GM18867 (cell line): ENCODE measurements around the gene CTSW.
A peak's percentile ranks its signal among the peaks of the same experiment; 100 is the strongest.

Source experiments
- ATAC-seq: cut with Tn5 transposase; IDR thresholded peaks from one replicate; pipeline ENCODE4 v1.9.1; 2021; ENCODE audit warnings: mild to moderate bottlenecking, moderate library complexity; ENCODE audit not compliant: unreplicated experiment

The CTSW gene

DNA sequence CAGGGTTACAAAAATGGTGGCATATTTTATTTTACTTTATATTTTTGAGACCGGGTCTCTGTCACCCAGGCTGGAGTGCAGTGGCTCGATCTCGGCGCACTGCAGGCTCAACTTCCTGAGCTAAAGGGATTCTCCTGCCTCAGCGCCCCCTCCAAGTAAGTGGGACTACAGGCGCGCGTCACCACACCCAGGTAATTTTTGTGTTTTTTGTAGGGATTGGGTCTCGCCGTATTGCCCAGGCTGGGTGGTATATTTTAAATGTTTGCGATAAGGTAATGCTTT lies 21.2 kb downstream of the CTSW start:
- no peak for ATAC-seq

DNA sequence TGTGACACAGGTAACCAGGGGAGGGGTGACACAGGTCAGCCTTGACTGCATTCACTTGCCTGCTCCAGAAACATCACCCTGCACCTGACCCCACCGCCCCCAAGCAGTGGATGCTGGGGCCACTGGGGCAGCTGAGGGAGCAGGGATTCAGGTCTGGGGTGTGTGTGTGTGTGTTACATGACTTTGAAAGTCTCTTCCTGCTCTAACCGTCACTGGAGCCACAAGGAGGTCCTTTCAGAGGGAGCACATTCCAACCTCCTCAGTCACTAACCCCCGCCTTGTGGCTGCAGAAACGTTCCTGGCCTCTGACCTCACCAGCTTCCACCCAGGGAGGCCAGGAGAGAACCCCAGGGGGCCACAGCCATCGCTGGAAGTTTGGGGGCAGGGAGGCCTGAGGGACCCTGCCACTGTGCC lies 23.4 kb downstream of the CTSW start:
- no peak for ATAC-seq

DNA sequence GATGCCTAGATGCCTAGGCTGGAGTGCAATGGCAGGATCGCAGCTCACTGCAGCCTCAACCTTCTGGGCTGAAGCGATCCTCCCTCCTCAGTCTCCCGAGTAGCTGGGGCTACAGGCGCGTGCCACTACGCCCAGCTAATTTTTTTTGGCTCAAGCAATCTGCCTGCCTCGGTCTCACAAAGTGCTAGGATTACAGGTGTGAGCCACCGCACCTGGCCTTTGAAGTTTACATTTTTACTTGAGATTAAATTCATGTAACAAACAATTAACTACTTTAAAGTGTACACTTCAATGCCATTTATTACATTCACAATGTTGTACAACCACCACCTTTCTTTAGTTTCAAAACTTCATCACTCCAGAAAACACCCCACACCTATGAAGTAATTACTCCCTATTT lies 24.1 kb downstream of the CTSW start:
- no peak for ATAC-seq

DNA sequence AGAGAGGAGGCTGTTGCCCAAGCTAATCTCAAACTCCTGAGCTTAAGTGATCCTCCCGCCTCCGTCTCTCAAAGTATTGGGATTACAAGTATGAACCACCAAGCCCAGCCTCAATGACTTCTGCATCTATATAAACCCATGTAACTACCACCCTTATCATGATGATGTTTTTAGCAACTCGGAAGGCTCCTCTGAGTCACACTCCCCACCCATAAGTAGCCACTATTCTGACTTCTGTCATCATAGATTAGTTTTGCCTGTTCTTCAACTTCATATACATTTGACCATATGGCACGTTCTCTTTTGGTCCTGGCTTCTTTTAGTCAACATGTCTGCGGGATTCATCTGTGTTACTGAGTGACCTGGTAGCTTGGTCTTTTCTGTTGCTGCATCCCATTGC lies 27.0 kb downstream of the CTSW start:
- no peak for ATAC-seq

DNA sequence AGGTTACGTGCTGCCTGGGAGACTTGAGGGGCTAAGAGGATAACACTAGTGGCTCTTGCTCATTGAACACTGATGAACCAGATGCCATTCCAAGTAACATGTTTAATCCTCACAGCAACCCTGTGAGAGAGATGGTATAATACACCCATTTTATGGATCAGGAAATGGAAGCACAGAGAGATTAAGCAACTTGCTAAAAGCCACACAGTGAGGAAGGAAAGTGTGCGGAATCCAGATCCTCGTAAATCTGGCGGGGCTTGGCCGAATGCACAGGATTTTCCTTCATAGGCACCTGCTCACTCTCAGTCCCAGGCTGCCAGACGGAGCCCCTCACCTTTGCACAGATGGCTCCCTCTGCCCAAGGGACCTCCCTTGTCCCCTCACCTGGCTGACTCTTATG lies 28.2 kb downstream of the CTSW start:
- no peak for ATAC-seq

DNA sequence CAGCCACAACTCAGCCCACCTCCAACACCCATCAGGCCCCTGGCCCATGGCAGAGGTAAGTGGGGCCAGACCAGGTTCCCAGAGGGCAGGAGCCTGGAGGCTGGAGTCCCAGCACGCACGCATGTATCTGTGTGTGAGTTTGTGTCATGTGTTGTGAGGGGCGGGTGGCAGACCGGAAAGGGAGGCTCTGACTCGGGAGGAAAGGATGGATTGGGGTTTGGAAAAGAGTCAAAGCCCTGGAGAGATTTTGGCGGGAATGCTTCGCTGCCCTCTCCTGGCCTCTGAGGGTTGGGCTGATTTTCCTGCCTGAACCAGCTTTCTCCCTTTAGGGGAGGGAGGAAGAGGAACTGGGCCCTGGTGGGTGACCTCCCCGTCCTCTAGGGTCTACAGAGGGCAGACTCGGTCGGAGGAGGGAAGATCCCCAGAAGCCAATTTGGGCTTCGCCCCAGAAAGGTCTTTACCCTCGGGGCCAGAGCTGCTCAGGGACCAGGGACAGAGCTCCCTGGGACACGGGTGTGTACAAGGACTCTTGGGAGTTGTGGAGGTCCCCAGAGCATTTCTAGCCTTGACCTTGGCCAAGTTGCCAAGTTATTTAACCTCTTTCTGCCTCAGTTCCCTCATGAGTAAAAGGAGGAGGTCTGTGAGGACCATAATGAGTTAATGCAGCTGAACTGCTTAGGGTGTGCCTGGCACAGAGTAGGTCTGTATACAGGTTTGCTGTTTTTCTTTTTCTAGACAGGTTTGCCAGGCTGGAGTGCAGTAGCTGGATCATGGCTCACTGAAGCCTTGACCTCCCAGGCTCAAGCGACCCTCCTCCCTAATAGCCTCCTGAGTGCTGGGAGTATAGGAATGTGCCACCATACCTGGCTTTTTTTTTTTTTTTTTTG lies 32.3 kb downstream of the CTSW start:
- ATAC-seq: no peak

DNA sequence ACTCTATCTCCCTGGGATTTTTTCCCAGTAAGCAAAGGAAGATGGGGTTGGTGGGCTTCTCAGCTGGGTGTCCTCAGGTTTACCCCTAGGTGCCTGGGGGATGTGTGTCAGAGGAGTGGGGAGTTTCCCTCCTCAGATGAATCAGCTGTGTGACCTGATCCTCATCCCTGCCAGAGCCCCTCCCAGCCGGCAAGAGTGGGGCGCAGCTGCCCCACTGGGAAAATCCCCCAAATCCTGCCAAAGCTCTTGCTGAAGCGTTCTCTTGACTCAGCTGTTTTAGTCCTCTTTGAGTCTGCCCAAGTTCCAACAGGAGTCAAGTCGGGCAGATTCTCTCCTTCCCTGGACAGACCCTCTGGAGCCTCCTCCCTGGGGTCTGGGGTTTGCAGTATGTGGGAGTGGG lies 33.2 kb downstream of the CTSW start:
- ATAC-seq: no peak

DNA sequence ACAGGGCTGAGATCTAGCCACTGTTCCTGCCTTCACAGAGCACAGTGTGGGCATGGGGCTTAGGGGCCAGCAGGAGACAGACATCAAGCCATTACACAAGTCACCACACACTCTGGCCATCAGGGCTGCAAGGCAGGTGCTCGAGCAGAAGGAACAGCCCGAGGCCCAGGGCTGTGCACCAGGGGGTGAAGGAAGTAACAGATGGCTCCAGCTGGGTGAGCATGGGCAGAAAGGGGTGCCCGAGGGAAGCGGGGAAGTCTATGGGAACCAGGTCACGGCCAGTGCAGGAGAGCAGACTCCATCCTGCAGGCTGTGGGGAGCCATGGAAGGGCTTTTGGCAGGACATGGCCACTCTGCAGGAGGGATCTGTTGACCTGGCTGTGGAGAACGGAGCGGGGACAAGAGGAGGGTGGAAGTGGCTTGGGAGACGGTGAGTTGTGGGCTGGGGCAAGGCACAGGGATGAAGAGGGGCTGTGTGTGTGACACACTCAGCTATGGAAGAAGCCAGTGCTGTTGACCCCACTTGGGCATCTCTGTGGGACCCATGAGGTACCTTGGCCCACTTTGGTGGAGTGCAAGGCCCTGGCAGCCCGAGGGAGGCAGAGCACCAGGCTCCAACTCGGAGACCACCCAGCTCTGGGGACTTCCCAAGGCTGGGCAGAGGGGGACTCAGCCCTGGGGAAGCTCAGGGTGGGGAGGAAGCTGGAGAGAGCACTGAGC lies 35.6 kb downstream of the CTSW start:
- ATAC-seq: no peak

DNA sequence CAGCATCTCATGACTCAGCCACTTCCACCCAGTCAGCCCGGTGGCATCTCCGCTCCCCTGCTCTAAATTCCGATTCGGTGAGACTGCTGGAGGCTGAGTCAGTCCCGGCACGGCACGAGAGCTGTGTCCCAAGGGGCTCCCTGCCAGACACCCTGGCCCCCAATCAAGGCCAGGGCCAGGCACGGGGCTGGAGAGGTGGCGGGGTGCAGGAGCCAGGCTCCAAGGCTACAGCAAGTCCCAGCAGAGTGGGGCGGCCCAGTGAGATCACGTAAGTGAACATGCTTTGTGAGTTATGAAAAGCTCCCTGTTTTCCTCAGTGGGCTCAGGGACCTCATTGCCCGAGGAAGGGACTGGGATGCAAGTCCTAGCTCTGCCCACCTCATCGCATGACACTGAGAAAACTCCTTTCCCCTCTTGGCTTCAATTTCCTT lies 36.2 kb downstream of the CTSW start:
- ATAC-seq: no peak

DNA sequence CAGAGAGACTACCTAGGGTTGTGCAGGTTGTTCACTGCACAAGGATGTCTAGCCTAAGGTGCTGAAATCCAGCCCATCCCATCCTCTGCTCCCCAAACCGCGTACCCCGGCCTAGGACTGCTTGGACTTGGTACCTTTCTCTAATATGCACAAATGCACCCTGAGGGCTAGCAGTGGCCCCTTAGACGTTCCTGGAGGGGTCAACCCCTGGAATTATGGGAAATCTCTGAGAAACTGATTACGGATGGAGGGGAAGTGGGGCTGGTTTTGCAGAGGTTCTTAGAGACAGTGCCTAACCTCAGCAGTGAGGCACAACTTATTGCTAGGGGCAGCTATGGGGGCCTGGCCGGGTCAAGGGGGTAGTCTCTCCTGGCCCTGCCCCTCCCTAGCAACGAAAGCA lies 36.8 kb downstream of the CTSW start:
- ATAC-seq: no peak

DNA sequence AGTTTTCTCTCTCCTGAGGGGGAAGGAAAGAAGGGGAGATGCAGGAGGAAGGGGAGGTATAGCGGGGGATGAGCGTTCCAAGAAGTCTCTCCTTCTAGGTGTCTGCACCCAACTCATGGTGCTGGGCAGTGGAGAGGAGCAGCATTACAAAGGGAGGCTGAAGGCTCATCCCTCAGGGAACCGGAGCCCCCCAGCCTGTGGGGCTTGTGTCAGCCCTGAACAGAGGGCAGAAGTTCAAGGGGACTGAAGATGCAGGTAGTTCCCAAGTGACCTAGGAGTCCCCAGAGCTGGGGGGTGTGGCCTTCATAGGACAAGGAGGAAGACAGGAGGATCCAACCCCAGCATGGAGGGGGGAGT lies 37.4 kb downstream of the CTSW start:
- ATAC-seq: no peak

DNA sequence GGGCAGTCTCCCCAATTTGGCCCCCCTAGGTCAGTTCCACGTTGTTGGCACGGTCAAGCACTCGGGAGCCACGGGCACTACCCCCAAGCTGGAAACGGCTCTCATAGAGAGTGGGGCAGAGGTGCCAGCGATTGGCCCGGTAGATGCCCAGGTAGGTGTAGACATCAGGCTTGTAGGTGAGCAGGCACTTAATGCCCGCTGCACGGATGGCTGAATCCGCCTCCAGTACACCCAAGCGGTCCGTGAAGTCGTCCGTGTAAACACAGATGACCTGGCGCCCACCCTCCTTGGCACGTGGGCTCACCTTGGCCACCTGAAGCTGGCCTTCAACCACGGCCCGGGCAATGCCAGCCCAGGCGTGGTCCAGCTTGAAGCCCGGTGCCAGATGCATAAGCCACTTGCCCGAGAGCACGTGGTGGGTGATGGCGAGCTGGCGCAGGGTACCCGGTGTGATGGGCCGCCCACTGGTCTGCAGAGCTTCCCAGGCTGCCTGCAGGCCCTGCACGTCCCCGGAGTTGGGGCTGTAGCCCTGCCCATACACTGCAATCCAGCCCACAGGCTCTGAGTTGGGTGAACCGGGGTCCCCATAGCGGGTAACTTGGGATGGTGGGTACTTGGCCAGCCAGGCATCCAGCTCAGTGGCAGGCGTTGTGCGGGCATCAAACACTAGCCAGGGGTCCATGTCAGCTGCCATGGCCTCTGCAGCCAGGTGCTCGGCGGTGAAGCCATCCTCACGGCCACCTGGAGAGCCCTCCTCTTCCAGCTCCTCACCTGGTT lies 38.0 kb downstream of the CTSW start:
- no peak for ATAC-seq

DNA sequence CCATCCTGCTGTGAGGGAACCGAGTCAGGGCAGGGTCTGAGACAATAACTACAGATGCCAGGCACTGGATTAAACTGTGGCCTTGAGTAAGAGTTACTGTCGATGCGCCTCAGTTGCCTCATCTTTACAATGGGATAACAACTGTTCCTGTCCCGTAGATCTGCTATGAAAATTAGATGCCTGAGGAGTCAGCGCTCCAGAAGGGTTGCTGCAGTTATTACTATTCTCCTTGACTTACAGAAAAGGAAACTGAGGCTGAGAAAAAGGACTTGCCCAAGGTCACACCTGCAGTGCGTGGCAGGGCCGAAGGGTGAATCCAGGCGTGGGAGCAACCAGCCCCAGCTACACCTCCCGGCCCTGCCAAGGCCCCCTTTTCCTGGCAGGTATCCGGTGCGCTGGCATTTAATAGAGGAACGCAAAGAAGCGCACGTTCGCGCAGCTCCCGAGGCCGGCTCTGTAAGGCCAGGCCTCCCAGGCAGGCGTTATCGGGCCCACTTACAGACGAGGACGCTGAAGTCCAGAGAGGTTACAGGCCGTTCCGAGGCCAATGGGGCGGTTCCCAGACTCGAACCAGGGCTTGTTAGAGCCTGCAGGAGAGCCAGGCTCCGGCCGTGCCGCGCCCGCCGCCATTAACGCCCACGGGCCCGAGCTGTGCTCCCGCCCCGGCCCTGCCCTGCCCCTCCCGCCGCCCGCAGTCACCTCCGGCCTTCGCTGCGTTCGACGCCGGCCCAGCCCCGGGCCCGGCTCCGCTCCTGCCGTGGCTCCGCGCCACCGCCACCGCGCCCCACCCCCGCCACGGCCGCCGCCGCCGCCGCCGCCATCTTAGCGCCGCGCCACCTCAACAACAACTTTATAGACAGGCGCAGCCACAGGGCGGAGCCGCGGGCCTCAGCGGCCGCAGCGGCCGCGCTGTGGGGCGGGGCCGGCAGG lies 38.8 kb downstream of the CTSW start, which contains the start of gene C11orf68:
Gene C11orf68 (minus strand): TSS at position 852 of the 930 bp plus-strand sequence. CDS start 31 bp downstream, at position 821.
- peak; percentile 53 for ATAC-seq

DNA sequence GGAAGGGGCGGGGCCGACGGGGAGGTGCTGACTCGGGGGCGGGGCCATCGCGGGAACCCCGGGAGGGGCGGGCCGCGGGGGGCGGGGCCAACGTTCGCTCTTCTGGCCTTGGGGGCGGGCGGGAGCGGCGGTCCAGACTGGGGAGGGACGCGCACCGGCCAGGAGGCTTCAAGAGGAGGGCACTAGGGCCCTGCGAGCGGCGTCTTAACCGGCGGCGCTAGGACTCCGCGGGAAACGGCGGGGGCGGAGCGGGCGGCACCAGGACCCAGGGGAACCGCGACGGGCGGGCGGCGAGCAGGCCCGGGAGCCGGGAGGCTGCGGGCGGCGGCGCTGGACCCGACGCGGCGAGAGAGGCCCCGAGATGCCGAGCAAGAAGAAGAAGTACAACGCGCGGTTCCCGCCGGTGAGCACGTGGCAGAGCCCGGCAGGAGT lies 39.5 kb downstream of the CTSW start, which contains the start of gene DRAP1:
Gene DRAP1 (plus strand): TSS at position 286 of the 432 bp plus-strand sequence. CDS start 76 bp downstream, at position 362.
- peak; percentile 79 for ATAC-seq

DNA sequence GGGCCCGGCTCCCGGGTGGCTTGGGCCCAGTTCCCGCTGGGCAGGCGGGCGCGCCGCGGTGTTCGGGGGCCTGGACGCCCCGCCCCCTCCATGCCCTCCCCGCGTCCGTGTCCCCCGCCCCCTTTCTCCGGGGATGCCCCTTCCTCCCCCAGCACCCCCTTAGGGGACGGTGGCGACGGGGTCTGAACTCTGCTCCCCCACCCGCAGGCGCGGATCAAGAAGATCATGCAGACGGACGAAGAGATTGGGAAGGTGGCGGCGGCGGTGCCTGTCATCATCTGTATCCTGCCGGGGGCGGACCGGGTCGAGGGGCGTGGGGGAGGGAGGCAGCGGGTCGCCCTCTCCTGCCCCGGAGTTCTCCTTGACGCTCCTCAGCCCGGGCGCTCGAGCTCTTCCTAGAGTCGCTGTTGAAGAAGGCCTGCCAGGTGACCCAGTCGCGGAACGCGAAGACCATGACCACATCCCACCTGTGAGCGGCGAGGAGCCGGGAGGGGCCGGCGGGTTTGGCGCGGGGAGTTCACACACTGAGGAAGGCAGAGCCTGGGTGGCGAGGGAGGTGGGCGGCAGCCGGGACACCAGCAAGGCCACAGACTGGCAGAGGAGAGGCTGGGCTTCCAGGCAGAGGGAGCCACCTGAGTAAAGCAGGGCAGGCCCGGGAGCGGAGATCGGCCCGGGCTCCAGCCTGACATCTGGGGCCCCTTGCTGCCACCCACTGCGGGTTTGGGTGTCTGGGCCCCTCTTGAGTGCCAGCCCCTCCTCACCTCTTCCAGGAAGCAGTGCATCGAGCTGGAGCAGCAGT lies 40.1 kb downstream of the CTSW start:
- peak; percentile 36 for ATAC-seq

DNA sequence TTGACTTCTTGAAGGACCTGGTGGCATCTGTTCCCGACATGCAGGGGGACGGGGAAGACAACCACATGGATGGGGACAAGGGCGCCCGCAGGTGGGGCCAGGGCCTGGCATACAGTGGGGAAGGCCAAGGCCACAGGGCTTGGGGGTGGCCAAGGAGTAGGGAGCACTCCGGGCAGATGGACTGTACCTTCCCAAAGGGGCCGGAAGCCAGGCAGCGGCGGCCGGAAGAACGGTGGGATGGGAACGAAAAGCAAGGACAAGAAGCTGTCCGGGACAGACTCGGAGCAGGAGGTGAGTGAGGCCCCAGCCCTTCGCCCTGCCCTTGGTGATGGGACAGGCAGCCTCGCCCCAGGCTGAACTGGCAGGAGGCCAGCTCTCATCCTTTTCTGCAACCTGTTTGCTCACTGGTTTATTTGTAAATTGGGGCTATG lies 40.8 kb downstream of the CTSW start:
- no peak for ATAC-seq

DNA sequence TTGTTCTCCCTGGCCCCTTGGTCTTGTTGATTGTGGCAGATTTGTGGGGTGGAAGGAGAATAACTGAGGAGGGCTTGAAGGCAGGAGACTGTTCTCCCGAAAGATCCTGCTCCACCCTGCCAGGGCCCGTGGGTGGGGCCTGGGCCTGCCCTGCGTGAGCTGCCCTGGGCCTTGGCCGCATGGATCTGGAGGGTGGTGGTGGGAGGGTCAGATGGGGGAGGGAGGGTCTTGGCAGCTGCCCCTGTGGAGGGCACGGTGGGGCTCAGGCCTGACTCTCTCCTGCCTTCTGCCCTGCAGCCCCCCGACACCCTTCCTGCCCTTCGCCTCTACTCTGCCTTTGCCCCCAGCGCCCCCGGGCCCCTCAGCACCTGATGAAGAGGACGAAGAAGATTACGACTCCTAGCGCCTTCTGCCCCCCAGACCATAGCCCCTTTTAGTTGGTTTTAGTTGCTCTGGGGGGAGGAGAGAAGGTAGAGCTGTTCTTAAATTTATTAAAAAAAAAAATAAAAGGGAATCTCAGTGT lies 41.5 kb downstream of the CTSW start:
- no peak for ATAC-seq

DNA sequence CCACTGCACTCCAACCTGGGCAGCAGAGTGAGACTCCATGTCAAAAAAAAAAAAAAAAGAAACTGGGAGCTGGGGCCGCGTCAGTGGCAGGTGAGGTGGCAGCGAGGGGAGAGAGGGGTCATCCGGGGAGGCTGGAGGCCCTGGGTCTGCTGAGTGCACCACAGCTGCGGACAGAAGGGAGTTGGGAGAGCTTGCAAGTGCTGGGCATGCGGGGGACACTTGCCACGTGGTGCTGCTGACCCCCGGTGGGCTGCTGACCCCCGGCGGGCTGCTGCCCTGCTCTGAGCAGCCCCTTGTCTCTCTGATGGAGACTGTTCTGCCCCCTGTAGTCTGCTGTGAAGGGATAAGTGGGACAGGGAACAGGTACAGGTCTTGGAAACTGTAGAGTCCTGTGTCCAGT lies 42.2 kb downstream of the CTSW start:
- no peak for ATAC-seq

DNA sequence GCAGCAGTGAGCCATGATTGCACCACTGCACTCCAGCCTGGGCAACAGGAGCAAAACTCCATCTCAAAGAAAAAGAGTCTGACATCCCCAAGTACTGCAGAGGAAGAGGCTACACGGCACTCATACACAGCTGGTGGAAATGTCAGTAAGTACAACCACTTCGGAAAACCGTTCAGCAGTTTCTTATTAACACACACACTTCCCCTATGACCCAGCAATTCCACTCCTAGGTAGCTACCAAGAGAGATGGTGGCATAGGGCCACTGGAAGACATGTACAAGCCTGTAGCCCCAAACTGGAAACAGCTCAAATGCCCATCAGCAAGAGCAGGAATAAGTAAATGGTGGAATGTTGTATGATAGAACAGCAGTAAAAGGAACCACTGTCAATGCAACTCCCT lies 42.9 kb downstream of the CTSW start:
- ATAC-seq: no peak
